Liver (tissue), 9 donors: Measurements from ENCODE around the gene SPTBN4. TPM values are rescaled to one million over a fixed set of nuclear protein-coding genes. Genes with fewer than 3 reads are reported as not detected.

Experiments
- DNase-seq: peaks from one replicate; pipeline ENCODE4 v3.0.0-alpha.2; 2017; ENCODE audit warnings: low spot score
- H3K27ac ChIP-seq, 2 donors: one replicate each; pipeline ENCODE4 v1.7.0; 2013; ENCODE audit warnings: inconsistent platforms in 2 of 2, low read length in 2 of 2, control low read depth in 1 of 2, low read depth in 1 of 2, mild to moderate bottlenecking in 1 of 2
- H3K27me3 ChIP-seq, 4 donors: one replicate each; pipeline versions ENCODE4 v1.6.1 to v1.7.0; 2013; ENCODE audit warnings: low read length in 3 of 4, inconsistent platforms in 1 of 4, mild to moderate bottlenecking in 1 of 4, moderate library complexity in 1 of 4; ENCODE audit not compliant: control insufficient read depth in 4 of 4, insufficient read depth in 4 of 4
- H3K36me3 ChIP-seq, 4 donors: one replicate each; pipeline versions ENCODE4 v1.6.1 to v1.7.0; 2013; ENCODE audit warnings: low read length in 3 of 4, mild to moderate bottlenecking in 3 of 4, low read depth in 1 of 4, moderate library complexity in 1 of 4; ENCODE audit not compliant: control insufficient read depth in 4 of 4, insufficient read depth in 3 of 4
- H3K4me1 ChIP-seq, 4 donors: one replicate each; pipeline versions ENCODE4 v1.6.1 to v1.7.0; 2013; ENCODE audit warnings: low read length in 3 of 4, mild to moderate bottlenecking in 3 of 4, moderate library complexity in 1 of 4; ENCODE audit not compliant: control insufficient read depth in 4 of 4, insufficient read depth in 4 of 4
- H3K4me3 ChIP-seq, 3 donors: one replicate each; pipeline versions ENCODE4 v1.6.1 to v1.7.0; 2013; ENCODE audit warnings: low read length in 3 of 3, control low read depth in 1 of 3, low read depth in 1 of 3, mild to moderate bottlenecking in 1 of 3
- H3K9ac ChIP-seq, 2 donors: one replicate each; pipeline ENCODE4 v1.7.0; 2013; ENCODE audit warnings: low read length in 2 of 2, mild to moderate bottlenecking in 2 of 2, moderate library complexity in 2 of 2, control low read depth in 1 of 2, low read depth in 1 of 2
- H3K9me3 ChIP-seq, 4 donors: one replicate each; pipeline versions ENCODE4 v1.6.1 to v1.7.0; 2013; ENCODE audit warnings: low read length in 3 of 4; ENCODE audit not compliant: control insufficient read depth in 4 of 4
- ATF3 ChIP-seq: IDR thresholded peaks from 2 replicates; pipeline ENCODE4 v1.6.1; 2016; ENCODE audit warnings: antibody characterized with exemption
- CTCF ChIP-seq: fragments of 150-350 bp; IDR thresholded peaks from 2 replicates; pipeline ENCODE4 v1.5.1; 2017; ENCODE audit warnings: improper control_type of control experiment, low read depth, low read length; ENCODE audit not compliant: missing input control
- EGR1 ChIP-seq, 2 donors: IDR thresholded peaks; 2 replicates each; pipeline ENCODE4 v1.6.1; 2016 to 2018; ENCODE audit warnings: antibody characterized with exemption in 2 of 2, low read depth in 2 of 2
- FOXA1 ChIP-seq: IDR thresholded peaks from 2 replicates; pipeline ENCODE4 v1.6.1; 2016; ENCODE audit warnings: antibody characterized with exemption
- FOXA2 ChIP-seq: IDR thresholded peaks from 2 replicates; pipeline ENCODE4 v1.6.1; 2016; ENCODE audit warnings: antibody characterized with exemption
- GABPA ChIP-seq, 2 donors: IDR thresholded peaks in 1 of 2; conservative IDR thresholded peaks in 1 of 2; 2 replicates each; pipeline ENCODE4 v1.6.1; 2016; ENCODE audit warnings: antibody characterized with exemption in 2 of 2, mild to moderate bottlenecking in 1 of 2, moderate library complexity in 1 of 2
- HNF4A ChIP-seq, 2 donors: conservative IDR thresholded peaks; 2 replicates each; pipeline ENCODE4 v1.6.1; 2016; ENCODE audit warnings: antibody characterized with exemption in 2 of 2, mild to moderate bottlenecking in 2 of 2
- HNF4G ChIP-seq: IDR thresholded peaks from 2 replicates; pipeline ENCODE4 v1.6.1; 2016; ENCODE audit warnings: antibody characterized with exemption
- JUND ChIP-seq, 2 donors: IDR thresholded peaks; 2 replicates each; pipeline ENCODE4 v1.6.1; 2016; ENCODE audit warnings: antibody characterized with exemption in 2 of 2
- MAX ChIP-seq: IDR thresholded peaks from 2 replicates; pipeline ENCODE4 v1.6.1; 2016; ENCODE audit warnings: antibody characterized with exemption
- NR2F2 ChIP-seq: IDR thresholded peaks from 2 replicates; pipeline ENCODE4 v1.6.1; 2016; ENCODE audit warnings: antibody characterized with exemption
- RAD21 ChIP-seq, 2 donors: IDR thresholded peaks; 2 replicates each; pipeline ENCODE4 v1.6.1; 2016; ENCODE audit warnings: antibody characterized with exemption in 2 of 2, mild to moderate bottlenecking in 2 of 2
- REST ChIP-seq: IDR thresholded peaks from 2 replicates; pipeline ENCODE4 v1.6.1; 2016; ENCODE audit warnings: antibody characterized with exemption, mild to moderate bottlenecking
- RXRA ChIP-seq, 2 donors: IDR thresholded peaks; 2 replicates each; pipeline ENCODE4 v1.6.1; 2017 to 2018; ENCODE audit warnings: antibody characterized with exemption in 2 of 2, mild to moderate bottlenecking in 1 of 2
- SP1 ChIP-seq: IDR thresholded peaks from 2 replicates; pipeline ENCODE4 v1.6.1; 2018; ENCODE audit warnings: antibody characterized with exemption, mild to moderate bottlenecking
- TAF1 ChIP-seq: conservative IDR thresholded peaks from 2 replicates; pipeline ENCODE4 v1.6.1; 2016; ENCODE audit warnings: antibody characterized with exemption, mild to moderate bottlenecking
- YY1 ChIP-seq: IDR thresholded peaks from 2 replicates; pipeline ENCODE4 v1.6.1; 2016; ENCODE audit warnings: antibody characterized with exemption, mild to moderate bottlenecking
- WGBS: extraction: QIAGEN DNeasy Blood & Tissue Kit; methylation state at CpG from one replicate; pipeline ENCODE4 v1.1.7; 2013; 5-methylcytosine and 5-hydroxymethylcytosine counted together
- polyA plus RNA-seq, 2 donors: library from polyadenylated mRNA; stranded (reverse) in 1 of 2; unstranded in 1 of 2; fragments of 200-250 nt in 1 of 2; fragments of >200 nt in 1 of 2; fragmentation: Nextera tagmentation in 1 of 2; extraction: Ambion mirVana in 1 of 2; gene quantifications; one replicate each; pipeline versions ENCODE4 v1.2.1 to v1.2.3, GENCODE V29; 2013 to 2015
- total RNA-seq, 2 donors: library from RNA; depleted of rRNA; stranded (reverse); fragments of >200 nt; gene quantifications; one replicate each; pipeline ENCODE4 v1.2.3, GENCODE V29; 2014
- TF ChIP-seq, protein P1 (sequence below): IDR thresholded peaks from 2 replicates; pipeline ENCODE4 v1.6.1; 2016; ENCODE audit warnings: antibody characterized with exemption
- donor health status: healthy.
- donor health status: healthy.
- donor health status: healthy.
- donor health status: healthy.
- donor health status: healthy.

Gene SPTBN4
- total and polyA plus RNA-seq, 4 donors, result 0.13 to 1.1 (median 0.62) TPM

DNA sequence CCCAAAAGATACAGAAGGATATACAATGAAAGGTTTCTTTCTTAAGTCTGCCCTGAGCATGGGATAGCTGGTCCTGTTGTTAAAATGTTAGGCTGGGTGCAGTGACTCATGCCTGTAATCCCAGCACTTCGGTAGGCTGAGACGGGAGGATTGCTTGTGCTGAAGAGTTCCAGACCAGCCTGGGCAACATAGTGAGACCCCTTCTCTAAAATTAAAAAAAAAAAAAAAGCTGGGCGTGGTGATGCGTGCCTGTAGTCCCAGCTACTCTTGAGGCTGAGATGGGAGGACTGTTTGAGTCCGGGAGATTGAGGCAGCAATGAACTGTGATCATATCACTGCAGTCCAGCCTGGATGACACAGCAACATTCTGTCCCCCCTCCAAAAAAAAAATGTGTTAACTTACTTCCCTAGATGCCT, 57.3 kb downstream of the SPTBN4 start:
- Histone ChIP-seq H3K36me3 (no peaks in the 10 kb centered on the region), H3K9me3 (no peaks in the 10 kb centered on the region), H3K27ac (no peak overlapping the region), H3K27me3 (peaks cover 0 to 4% (median 0%) of the 10 kb centered on the region in 4 donors), H3K4me1 (peaks cover 0 to 7% (median 3%) of the 10 kb centered on the region in 4 donors), H3K4me3 (no peak overlapping the region), H3K9ac (no peak overlapping the region)
- TF ChIP-seq HNF4A (conservative IDR thresholded peaks at IDR 0.05) (no peak), TAF1 (no peak), FOXA2 (no peak), EGR1 (IDR thresholded peaks at IDR 0.05; ENCODE audit: low read depth in 2 of 2) (no peak), YY1 (no peak), MAX (no peak)
- 88% methylated on average over 5 of the region's 5 CpGs for WGBS
- DNase-seq, result no peak

DNA sequence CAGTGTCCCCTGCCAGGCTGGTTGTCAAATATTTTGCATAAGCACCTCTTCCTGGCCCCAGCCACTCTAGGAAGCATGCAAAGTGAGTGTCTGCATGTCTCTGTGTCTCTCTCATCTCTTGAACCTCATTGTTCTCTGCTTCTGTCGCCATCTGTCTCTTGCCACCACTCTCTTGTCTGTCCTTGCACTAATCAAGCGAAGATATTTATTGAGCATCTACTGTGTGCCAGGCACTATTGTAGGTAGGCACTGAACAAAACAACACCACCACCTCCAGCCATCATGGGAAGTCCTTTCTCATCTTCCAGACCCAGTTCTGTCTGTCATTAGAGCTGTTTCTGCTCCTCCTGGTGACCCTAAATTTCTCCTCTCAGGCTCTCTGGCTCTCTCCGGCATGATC, 57.9 kb downstream of the SPTBN4 start:
- Histone ChIP-seq H3K36me3 (no peaks in the 10 kb centered on the region), H3K4me3 (no peak overlapping the region), H3K27me3 (peaks cover 0 to 3% (median 0%) of the 10 kb centered on the region in 4 donors), H3K9me3 (no peaks in the 10 kb centered on the region), H3K9ac (no peak overlapping the region), H3K27ac (no peak overlapping the region), H3K4me1 (peaks cover 0 to 9% (median 4%) of the 10 kb centered on the region in 4 donors)
- DNase-seq, result no peak
- 94% methylated on average over 3 of the region's 3 CpGs for WGBS
- TF ChIP-seq TAF1, result no peak
- TF ChIP-seq YY1, result no peak
- TF ChIP-seq FOXA2, result no peak
- no peak for TF ChIP-seq GABPA (IDR thresholded peaks at IDR 0.05 in 1 of 2, conservative IDR thresholded peaks at IDR 0.05 in 1 of 2)
- TF ChIP-seq, protein P1, sequence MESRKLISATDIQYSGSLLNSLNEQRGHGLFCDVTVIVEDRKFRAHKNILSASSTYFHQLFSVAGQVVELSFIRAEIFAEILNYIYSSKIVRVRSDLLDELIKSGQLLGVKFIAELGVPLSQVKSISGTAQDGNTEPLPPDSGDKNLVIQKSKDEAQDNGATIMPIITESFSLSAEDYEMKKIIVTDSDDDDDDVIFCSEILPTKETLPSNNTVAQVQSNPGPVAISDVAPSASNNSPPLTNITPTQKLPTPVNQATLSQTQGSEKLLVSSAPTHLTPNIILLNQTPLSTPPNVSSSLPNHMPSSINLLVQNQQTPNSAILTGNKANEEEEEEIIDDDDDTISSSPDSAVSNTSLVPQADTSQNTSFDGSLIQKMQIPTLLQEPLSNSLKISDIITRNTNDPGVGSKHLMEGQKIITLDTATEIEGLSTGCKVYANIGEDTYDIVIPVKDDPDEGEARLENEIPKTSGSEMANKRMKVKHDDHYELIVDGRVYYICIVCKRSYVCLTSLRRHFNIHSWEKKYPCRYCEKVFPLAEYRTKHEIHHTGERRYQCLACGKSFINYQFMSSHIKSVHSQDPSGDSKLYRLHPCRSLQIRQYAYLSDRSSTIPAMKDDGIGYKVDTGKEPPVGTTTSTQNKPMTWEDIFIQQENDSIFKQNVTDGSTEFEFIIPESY, result no peak
- no peak for TF ChIP-seq EGR1 (IDR thresholded peaks at IDR 0.05; ENCODE audit: low read depth in 2 of 2)
- no peak for TF ChIP-seq FOXA1
- no peak for TF ChIP-seq REST
- no peak for TF ChIP-seq JUND (IDR thresholded peaks at IDR 0.05)
- TF ChIP-seq HNF4A (conservative IDR thresholded peaks at IDR 0.05), result no peak
- TF ChIP-seq HNF4G, result no peak
- no peak for TF ChIP-seq ATF3
- TF ChIP-seq CTCF, result no peak
- TF ChIP-seq NR2F2, result no peak
- no peak for TF ChIP-seq RAD21 (IDR thresholded peaks at IDR 0.05)
- no peak for TF ChIP-seq SP1
- no peak for TF ChIP-seq MAX
- TF ChIP-seq RXRA (IDR thresholded peaks at IDR 0.05), result no peak
